ENCODE data around the gene OSBP2. TPM values are rescaled to one million over a fixed set of nuclear protein-coding genes. Genes with fewer than 3 reads are reported as not detected.
A peak's percentile ranks its signal among the peaks of the same experiment; 100 is the strongest.
"Not testable (repeated sequence)": the region's sequence is repeated elsewhere in the genome, so short reads cannot be mapped to it uniquely, and the experiment has no call there.

Gene OSBP2
- total and polyA plus RNA-seq, 2 donors: 1.5 to 5.2 TPM

DNA sequence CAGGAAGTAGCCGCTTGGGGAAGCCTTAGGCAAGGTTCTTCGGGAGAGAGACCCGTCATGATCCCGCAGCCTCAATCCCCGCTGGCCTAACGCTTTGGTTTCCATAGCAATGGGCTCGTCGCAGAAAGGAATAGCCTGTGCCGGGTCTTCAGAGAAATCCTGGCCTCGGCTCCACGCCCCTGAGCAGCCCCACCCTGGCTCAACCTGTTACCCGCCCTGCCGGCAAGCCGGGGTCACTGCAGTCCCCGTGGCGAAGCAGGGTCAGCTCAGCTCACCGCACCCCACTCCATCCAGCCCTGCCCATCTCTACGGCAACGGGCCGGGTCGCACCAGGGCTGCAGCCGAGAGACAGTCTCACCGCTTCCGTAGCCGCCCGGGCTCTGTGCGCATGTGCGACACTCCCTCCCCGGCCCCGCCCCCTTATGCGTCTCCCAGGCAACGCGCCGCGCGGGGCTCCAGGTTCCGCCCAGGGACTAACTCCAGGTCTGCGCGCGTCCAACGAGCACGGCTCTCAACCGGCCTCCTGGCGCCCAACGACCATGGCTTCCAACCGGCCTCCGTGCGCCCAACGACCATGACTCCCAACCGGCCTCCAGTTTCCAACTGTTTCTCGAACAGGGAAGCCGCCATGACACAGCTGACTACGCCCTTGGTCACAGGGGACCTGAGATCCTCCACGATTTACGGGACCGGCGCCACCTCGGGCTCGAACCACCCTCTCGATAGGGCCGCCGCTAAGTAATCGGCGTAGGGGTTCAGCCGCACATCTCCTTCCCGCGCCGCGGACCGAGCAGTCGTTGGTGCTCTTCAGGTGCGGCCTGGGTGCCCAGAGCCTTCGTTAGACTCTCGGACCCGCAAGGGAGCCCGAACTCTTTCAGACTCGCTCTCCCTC, 26.9 kb upstream of the OSBP2 start, which contains the start of gene DUSP18:
TSS of gene DUSP18 (minus strand) at position 382 of the 892 bp plus-strand sequence. CDS start 3,872 bp downstream, outside the sequence.
- H3K4me1 ChIP-seq (ENCODE audit: insufficient read depth): no peaks in the 10 kb centered on the region
- peak; percentile 84 for DNase-seq (ENCODE audit: extremely low spot score)
- H3K27ac ChIP-seq (ENCODE audit: low read depth): no peak within 1 kb of the TSS
- peak within 1 kb of the TSS; percentile 85 for H3K4me3 ChIP-seq (ENCODE audit: low read depth, low read length)
- H3K36me3 ChIP-seq (ENCODE audit: insufficient read depth): peaks cover 2% of the 10 kb centered on the region
- under 1% methylated on average over 77 of the region's 77 CpGs for WGBS

DNA sequence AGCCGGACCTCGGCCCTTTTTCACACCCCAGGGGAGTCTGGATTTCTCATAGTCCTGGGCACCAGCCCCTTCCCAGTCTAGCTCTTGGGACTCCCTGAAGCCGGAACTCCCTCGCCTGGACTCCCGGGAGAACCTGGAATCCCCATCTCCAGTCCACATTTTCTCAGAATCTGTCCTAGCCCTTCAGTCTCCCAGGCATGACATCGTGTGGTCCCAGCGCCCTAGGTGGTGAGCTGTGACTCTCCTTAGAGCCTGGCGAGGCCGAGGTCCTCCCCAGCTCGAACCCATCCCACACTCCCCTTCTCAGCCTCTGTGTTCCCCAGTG, 26.3 kb upstream of the OSBP2 start:
- Histone ChIP-seq H3K36me3 (ENCODE audit: insufficient read depth) (peaks cover 2% of the 10 kb centered on the region), H3K4me1 (ENCODE audit: insufficient read depth) (no peaks in the 10 kb centered on the region), H3K27ac (ENCODE audit: low read depth) (no peak overlapping the region), H3K4me3 (ENCODE audit: low read depth, low read length) (peak overlapping the region; percentile 85)
- WGBS: 31% methylated on average over 10 of the region's 10 CpGs
- no peak for DNase-seq (ENCODE audit: extremely low spot score)

DNA sequence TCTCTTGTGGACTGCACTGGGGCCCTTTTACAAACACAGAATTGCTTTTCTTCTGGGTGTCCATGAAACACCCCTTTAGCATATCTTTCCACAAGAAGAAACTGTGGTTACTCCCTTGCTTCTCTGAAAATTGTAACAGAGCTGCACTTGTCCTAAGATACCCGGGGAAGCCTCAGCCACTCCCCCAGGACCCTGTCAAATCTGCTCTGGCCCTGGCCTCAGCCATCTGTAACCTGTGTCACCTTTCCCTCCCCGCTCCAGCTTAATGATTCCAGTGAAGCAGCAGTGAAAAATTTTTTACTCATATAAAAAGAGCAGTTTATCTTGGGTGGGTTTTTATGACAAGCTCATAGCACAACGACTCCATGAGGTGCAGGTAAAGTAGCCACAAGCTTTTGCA, 23.6 kb upstream of the OSBP2 start:
- H3K4me3 ChIP-seq (ENCODE audit: low read depth, low read length): no peak overlapping the region
- DNase-seq (ENCODE audit: extremely low spot score): no peak
- no peaks in the 10 kb centered on the region for H3K36me3 ChIP-seq (ENCODE audit: insufficient read depth)
- H3K27ac ChIP-seq (ENCODE audit: low read depth): no peak overlapping the region
- WGBS: 66% methylated on average over 3 of the region's 3 CpGs
- H3K4me1 ChIP-seq (ENCODE audit: insufficient read depth): no peaks in the 10 kb centered on the region

DNA sequence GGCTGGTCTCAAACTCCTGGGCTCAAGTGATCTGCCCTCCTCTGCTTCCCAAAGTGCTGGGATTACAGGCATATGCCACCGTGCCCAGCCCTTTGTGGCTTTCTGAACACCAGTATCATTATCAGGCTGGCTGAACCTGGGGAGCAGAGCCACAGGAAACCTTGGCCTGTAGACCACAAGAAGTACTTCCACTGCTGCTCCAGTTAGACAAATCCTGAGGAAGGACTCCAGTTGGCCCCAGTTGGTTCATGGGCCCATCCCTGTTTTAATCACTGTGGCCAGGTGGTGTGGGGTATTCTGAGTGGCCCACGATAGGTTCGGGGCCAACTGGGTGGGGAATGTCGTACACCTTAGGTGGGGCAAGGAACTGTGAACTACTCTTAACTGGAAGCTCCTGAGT, 21.5 kb upstream of the OSBP2 start:
- 87% methylated on average over 4 of the region's 4 CpGs for WGBS
- Histone ChIP-seq H3K36me3 (ENCODE audit: insufficient read depth) (no peaks in the 10 kb centered on the region), H3K4me3 (ENCODE audit: low read depth, low read length) (no peak overlapping the region), H3K27ac (ENCODE audit: low read depth) (no peak overlapping the region), H3K4me1 (ENCODE audit: insufficient read depth) (no peaks in the 10 kb centered on the region)
- DNase-seq (ENCODE audit: extremely low spot score): no peak

DNA sequence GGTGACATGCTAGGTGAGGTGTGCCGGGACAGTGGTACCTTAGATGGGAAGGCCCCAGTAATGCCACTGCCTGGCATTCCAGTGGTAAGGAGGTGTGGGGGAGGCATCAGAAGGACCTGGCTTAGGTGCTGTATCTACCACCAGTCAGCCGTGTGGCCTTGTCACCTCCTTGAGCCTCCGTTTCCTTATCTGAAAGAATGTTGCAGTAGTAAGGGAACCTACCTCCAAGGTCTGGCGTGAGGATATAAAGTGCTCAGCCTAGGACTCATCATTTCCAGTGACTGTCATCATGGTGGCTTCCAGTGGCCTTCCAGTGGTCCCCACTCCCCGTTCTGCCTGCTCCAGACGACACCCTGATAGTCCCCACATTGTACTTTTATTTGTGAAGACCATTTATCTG, 20.2 kb upstream of the OSBP2 start:
- no peak overlapping the region for H3K4me3 ChIP-seq (ENCODE audit: low read depth, low read length)
- no peaks in the 10 kb centered on the region for H3K36me3 ChIP-seq (ENCODE audit: insufficient read depth)
- no peaks in the 10 kb centered on the region for H3K4me1 ChIP-seq (ENCODE audit: insufficient read depth)
- WGBS: 79% methylated on average over 6 of the region's 6 CpGs
- no peak overlapping the region for H3K27ac ChIP-seq (ENCODE audit: low read depth)
- no peak for DNase-seq (ENCODE audit: extremely low spot score)

DNA sequence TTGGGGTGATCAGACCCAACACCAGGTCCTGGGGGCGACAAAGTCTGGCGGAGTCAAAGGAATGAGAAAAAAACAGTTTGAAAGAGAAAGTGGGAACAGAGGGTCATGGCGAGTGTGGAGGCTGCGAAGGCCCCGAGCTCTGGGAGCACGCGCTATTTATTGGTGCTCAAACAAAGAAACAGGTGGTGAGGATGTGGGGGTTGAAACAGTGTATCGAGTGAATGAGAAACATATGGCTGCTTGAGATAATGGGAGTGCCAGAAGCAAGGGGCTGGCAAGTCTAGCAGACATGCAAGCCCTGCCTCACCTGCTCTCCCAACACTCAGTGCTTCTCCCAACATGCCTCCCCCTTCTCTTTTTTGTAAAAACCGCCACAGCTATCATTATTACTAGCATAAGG, 19.2 kb upstream of the OSBP2 start:
- no peaks in the 10 kb centered on the region for H3K36me3 ChIP-seq (ENCODE audit: insufficient read depth)
- DNase-seq (ENCODE audit: extremely low spot score): no peak
- no peak overlapping the region for H3K4me3 ChIP-seq (ENCODE audit: low read depth, low read length)
- 59% methylated on average over 9 of the region's 9 CpGs for WGBS
- no peaks in the 10 kb centered on the region for H3K4me1 ChIP-seq (ENCODE audit: insufficient read depth)
- H3K27ac ChIP-seq (ENCODE audit: low read depth): no peak overlapping the region

DNA sequence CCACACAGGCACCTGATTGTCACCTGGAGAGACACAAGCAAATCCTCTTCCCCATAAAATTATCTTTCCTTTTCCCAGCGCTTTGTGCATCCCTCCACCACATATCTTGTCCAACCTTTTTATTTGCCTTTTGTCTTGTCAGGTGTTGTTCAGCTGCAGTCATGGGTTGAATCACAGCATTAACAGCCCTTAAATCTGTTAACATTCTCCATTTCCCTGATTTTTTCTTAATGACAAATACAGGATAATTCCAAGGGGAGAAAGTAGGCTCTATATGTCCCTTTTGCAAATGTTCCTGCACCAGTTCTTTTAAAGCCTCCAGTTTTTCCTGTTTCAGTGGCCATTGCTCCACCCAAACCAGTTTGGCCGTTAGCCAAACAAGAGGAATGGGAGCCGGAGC, 18.1 kb upstream of the OSBP2 start:
- H3K4me1 ChIP-seq (ENCODE audit: insufficient read depth); H3K27ac ChIP-seq (ENCODE audit: low read depth); H3K36me3 ChIP-seq (ENCODE audit: insufficient read depth); H3K4me3 ChIP-seq (ENCODE audit: low read depth, low read length); DNase-seq (ENCODE audit: extremely low spot score): not testable (repeated sequence)
- 63% methylated on average over 3 of the region's 3 CpGs for WGBS

DNA sequence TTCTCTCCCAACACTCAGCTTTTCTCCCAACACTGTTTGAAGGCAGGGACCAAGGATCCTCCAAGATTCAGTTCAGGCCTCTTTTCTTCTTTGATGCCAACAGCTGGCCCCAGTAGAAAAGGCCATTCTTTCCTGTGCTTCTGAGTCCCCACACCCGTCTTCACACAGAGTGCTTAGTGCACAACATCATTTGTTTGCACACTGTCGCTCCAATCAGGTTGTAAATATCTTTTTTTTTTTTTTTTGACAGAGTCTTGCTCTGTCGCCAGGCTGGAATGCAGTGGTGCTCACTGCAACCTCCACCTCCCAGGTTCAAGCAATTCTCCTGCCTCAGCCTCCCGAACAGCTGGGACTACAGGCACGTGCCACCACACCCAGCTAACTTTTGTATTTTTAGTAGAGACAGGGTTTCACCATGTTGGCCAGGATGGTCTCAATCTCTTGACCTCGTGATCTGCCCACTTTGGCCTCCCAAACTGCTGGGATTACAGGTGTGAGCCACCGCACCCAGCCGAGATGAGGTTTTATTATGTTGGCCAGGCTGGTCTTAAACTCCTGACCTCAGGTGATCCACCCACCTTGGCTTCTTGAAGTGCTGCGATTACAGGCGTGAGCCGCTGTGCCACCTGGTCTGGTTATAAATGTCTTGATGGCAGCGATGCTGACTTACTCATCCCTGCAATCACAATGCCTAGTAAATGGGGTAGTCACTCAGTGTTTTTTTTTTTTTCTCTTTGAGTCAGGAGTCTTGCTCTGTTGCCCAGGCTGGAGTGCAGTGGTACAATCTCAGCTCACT, 14.6 kb upstream of the OSBP2 start:
- H3K4me3 ChIP-seq (ENCODE audit: low read depth, low read length); DNase-seq (ENCODE audit: extremely low spot score); H3K27ac ChIP-seq (ENCODE audit: low read depth); H3K4me1 ChIP-seq (ENCODE audit: insufficient read depth); H3K36me3 ChIP-seq (ENCODE audit: insufficient read depth): not testable (repeated sequence)
- WGBS: 80% methylated on average over 12 of the region's 12 CpGs

DNA sequence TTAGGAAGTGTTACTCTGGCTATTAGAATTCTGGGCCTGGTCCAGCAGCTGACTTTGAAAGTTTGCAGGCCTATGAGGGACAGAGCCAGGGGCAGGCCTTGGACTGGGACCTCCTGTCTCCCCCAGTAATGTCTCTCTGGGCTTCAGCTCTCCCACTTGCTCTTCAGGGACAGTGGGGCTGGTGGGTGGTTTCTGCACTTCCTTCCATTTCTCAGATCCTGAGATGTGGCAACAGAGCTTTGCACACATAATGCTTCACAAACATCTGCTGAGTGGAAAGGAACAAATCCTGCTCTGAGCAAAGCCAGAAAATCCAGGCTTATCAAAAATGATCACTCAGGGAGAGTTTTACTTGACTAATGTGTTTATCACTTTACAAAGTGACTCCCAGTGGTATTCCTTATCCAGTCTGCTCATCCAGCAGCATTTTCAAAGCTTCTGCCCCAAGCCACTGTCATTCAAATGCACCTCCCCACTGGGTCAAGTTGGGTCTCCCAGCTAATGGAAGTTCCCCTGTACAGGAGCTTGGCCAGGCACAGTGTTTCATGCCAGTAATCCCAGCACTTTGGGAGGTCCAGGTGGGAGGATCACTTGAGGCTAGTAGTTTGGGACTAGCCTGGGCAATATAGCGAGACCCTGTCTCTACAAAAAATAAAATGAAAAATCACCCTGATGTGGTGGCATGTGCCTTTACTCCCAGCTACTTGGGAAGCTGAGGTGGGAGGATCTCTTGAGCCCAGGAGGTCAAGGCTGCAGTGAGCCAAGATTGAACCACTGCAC, 13.5 kb upstream of the OSBP2 start:
- DNase-seq (ENCODE audit: extremely low spot score): no peak
- no peak overlapping the region for H3K27ac ChIP-seq (ENCODE audit: low read depth)
- H3K4me3 ChIP-seq (ENCODE audit: low read depth, low read length): no peak overlapping the region
- H3K4me1 ChIP-seq (ENCODE audit: insufficient read depth): no peaks in the 10 kb centered on the region
- H3K36me3 ChIP-seq (ENCODE audit: insufficient read depth): no peaks in the 10 kb centered on the region
- WGBS: 89% methylated on average over 1 of the region's 1 CpG

DNA sequence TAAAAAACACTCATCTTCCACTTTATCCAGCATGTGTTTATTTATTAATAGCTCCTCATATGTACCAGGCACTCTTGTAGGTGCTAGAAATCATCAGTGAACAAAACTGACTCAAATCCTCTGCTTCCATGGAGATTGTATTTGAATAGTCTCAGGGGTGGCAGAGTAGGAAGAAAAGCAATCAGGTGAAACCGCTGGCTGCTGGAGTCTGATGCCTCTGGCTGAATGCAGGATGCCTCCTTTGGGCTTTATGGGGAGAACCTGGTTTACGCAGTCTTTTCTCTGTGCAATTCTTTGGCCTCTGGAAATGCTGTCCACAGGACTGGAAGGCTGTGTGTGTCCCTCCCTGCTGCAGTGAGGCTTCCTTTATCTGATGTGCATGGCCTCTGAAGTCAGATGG, 12.8 kb upstream of the OSBP2 start:
- no peak overlapping the region for H3K4me3 ChIP-seq (ENCODE audit: low read depth, low read length)
- H3K36me3 ChIP-seq (ENCODE audit: insufficient read depth): no peaks in the 10 kb centered on the region
- no peak for DNase-seq (ENCODE audit: extremely low spot score)
- H3K4me1 ChIP-seq (ENCODE audit: insufficient read depth): no peaks in the 10 kb centered on the region
- no peak overlapping the region for H3K27ac ChIP-seq (ENCODE audit: low read depth)
- 51% methylated on average over 2 of the region's 2 CpGs for WGBS

DNA sequence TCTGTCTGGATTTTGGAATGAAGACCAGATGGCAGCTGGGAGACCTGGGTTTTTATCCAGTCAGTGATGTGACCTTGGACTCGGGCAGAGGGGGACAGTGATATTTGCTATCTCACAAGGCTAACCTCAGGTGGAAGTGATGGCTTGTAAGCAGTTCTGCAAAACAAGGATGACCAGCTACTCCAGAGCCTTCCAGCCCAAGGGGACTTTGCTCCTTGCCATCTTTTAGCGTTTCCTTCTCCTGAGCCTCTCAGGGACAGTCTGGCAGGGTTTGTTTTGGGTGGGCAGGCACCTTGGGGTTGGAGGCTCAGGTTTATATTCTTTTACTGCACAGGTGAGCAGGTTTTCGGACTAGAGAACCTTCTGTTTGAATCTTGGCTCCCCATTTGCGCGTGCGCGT, 9.5 kb upstream of the OSBP2 start:
- Histone ChIP-seq H3K36me3 (ENCODE audit: insufficient read depth) (no peaks in the 10 kb centered on the region), H3K27ac (ENCODE audit: low read depth) (no peak overlapping the region), H3K4me3 (ENCODE audit: low read depth, low read length) (no peak overlapping the region), H3K4me1 (ENCODE audit: insufficient read depth) (no peaks in the 10 kb centered on the region)
- WGBS: 61% methylated on average over 7 of the region's 7 CpGs
- DNase-seq (ENCODE audit: extremely low spot score): no peak

DNA sequence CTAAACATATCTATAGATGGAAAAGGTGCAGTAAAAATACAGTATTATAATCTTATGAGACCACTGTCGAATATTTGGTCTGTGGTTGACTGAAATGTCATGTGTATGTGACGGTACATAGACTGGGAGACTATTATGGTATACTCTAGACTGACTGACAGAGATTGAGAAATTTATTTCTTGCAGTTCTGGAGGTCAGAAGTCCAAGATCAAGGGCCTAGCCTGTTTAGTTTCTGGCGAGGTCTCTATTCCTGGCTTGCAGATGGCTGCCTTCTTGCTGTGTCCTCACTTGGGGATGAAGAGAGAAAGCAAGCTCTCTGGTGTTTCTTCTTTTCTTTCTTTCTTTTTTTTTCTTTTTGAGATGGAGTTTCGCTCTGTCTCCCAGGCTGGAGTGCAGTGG, 7.3 kb upstream of the OSBP2 start:
- Histone ChIP-seq H3K4me3 (ENCODE audit: low read depth, low read length) (no peak overlapping the region), H3K4me1 (ENCODE audit: insufficient read depth) (no peaks in the 10 kb centered on the region), H3K27ac (ENCODE audit: low read depth) (no peak overlapping the region), H3K36me3 (ENCODE audit: insufficient read depth) (no peaks in the 10 kb centered on the region)
- whole genome bisulfite sequencing: 90% methylated on average over 4 of the region's 4 CpGs
- no peak for DNase-seq (ENCODE audit: extremely low spot score)

DNA sequence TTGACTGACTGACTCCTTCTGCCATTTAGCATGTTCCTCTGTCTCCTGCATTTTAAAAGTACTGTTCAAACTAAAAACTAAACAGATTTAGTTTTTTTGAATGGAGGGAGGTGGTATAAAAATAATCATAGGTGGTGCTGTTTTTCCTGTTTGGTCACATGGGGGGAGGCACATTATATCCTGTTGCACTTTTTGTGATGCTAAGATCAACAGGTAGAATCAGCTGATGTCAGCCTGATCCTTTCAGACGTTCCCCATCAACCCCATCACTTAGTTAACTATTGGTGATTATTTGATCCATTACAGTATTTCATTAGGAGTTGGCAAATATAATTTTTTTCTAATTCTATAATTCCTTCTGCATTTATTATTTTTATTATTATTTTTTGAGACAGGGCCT, 5.1 kb upstream of the OSBP2 start:
- 42% methylated on average over 1 of the region's 1 CpG for WGBS
- Histone ChIP-seq H3K4me1 (ENCODE audit: insufficient read depth) (no peaks in the 10 kb centered on the region), H3K36me3 (ENCODE audit: insufficient read depth) (no peaks in the 10 kb centered on the region), H3K27ac (ENCODE audit: low read depth) (no peak overlapping the region), H3K4me3 (ENCODE audit: low read depth, low read length) (no peak overlapping the region)
- no peak for DNase-seq (ENCODE audit: extremely low spot score)
